ENCODE measurements around the gene COX7B.
"Not testable (repeated sequence)": the region's sequence is repeated elsewhere in the genome, so short reads cannot be mapped to it uniquely, and the experiment has no call there.

COX7B gene

GRCh38 chrX:77917294-77917933 lies 18.1 kb downstream of the COX7B start:
- Histone ChIP-seq H3K9ac (ENCODE audit: low read depth in 1 of 2, low read length in 2 of 2) (no peak overlapping the region), H3K9me3 (ENCODE audit: control insufficient read depth in 2 of 2, low read length in 2 of 2) (no peaks in the 10 kb centered on the region), H3K27ac (ENCODE audit: low read depth in 2 of 2, low read length in 2 of 2) (no peak overlapping the region), H3K4me3 (ENCODE audit: low read length in 2 of 2) (no peak overlapping the region), H3K4me1 (ENCODE audit: control insufficient read depth in 2 of 2, insufficient read depth in 2 of 2, low read length in 2 of 2) (peaks cover 0 to 4% of the 10 kb centered on the region in 2 donors), H3K36me3 (ENCODE audit: control insufficient read depth in 2 of 2, insufficient read depth in 2 of 2, low read length in 2 of 2) (no peaks in the 10 kb centered on the region), H3K27me3 (ENCODE audit: control insufficient read depth in 2 of 2, insufficient read depth in 2 of 2, low read length in 2 of 2) (no peaks in the 10 kb centered on the region)

GRCh38 chrX:77918568-77918967 lies 19.3 kb downstream of the COX7B start:
- Histone ChIP-seq H3K27ac (ENCODE audit: low read depth in 2 of 2, low read length in 2 of 2) (no peak overlapping the region), H3K27me3 (ENCODE audit: control insufficient read depth in 2 of 2, insufficient read depth in 2 of 2, low read length in 2 of 2) (no peaks in the 10 kb centered on the region), H3K9ac (ENCODE audit: low read depth in 1 of 2, low read length in 2 of 2) (no peak overlapping the region), H3K9me3 (ENCODE audit: control insufficient read depth in 2 of 2, low read length in 2 of 2) (no peaks in the 10 kb centered on the region), H3K4me3 (ENCODE audit: low read length in 2 of 2) (no peak overlapping the region), H3K36me3 (ENCODE audit: control insufficient read depth in 2 of 2, insufficient read depth in 2 of 2, low read length in 2 of 2) (no peaks in the 10 kb centered on the region), H3K4me1 (ENCODE audit: control insufficient read depth in 2 of 2, insufficient read depth in 2 of 2, low read length in 2 of 2) (peaks cover 0 to 4% of the 10 kb centered on the region in 2 donors)

GRCh38 chrX:77919370-77919769 lies 20.1 kb downstream of the COX7B start:
- H3K36me3 ChIP-seq (ENCODE audit: control insufficient read depth in 2 of 2, insufficient read depth in 2 of 2, low read length in 2 of 2); H3K4me3 ChIP-seq (ENCODE audit: low read length in 2 of 2); H3K9me3 ChIP-seq (ENCODE audit: control insufficient read depth in 2 of 2, low read length in 2 of 2); H3K27ac ChIP-seq (ENCODE audit: low read depth in 2 of 2, low read length in 2 of 2); H3K4me1 ChIP-seq (ENCODE audit: control insufficient read depth in 2 of 2, insufficient read depth in 2 of 2, low read length in 2 of 2); H3K9ac ChIP-seq (ENCODE audit: low read depth in 1 of 2, low read length in 2 of 2); H3K27me3 ChIP-seq (ENCODE audit: control insufficient read depth in 2 of 2, insufficient read depth in 2 of 2, low read length in 2 of 2): not testable (repeated sequence)

GRCh38 chrX:77922787-77923186 lies 23.5 kb downstream of the COX7B start:
- H3K27ac ChIP-seq (ENCODE audit: low read depth in 2 of 2, low read length in 2 of 2): no peak overlapping the region

GRCh38 chrX:77924320-77924859 lies 25.1 kb downstream of the COX7B start:
- H3K9ac ChIP-seq (ENCODE audit: low read depth in 1 of 2, low read length in 2 of 2): no peak overlapping the region
- no peak overlapping the region for H3K27ac ChIP-seq (ENCODE audit: low read depth in 2 of 2, low read length in 2 of 2)
- no peak overlapping the region for H3K4me3 ChIP-seq (ENCODE audit: low read length in 2 of 2)
- H3K4me1 ChIP-seq (ENCODE audit: control insufficient read depth in 2 of 2, insufficient read depth in 2 of 2, low read length in 2 of 2): peaks cover 0 to 2% of the 10 kb centered on the region in 2 donors
- H3K27me3 ChIP-seq (ENCODE audit: control insufficient read depth in 2 of 2, insufficient read depth in 2 of 2, low read length in 2 of 2): no peaks in the 10 kb centered on the region
- H3K36me3 ChIP-seq (ENCODE audit: control insufficient read depth in 2 of 2, insufficient read depth in 2 of 2, low read length in 2 of 2): no peaks in the 10 kb centered on the region
- H3K9me3 ChIP-seq (ENCODE audit: control insufficient read depth in 2 of 2, low read length in 2 of 2): no peaks in the 10 kb centered on the region

More at GRCh38 chrX:77922787-77923186, 23.5 kb downstream of the COX7B start:
- peaks cover 2 to 4% of the 10 kb centered on the region in 2 donors for H3K4me1 ChIP-seq (ENCODE audit: control insufficient read depth in 2 of 2, insufficient read depth in 2 of 2, low read length in 2 of 2)
- no peak overlapping the region for H3K9ac ChIP-seq (ENCODE audit: low read depth in 1 of 2, low read length in 2 of 2)
- H3K27me3 ChIP-seq (ENCODE audit: control insufficient read depth in 2 of 2, insufficient read depth in 2 of 2, low read length in 2 of 2): no peaks in the 10 kb centered on the region
- H3K9me3 ChIP-seq (ENCODE audit: control insufficient read depth in 2 of 2, low read length in 2 of 2): no peaks in the 10 kb centered on the region
- no peaks in the 10 kb centered on the region for H3K36me3 ChIP-seq (ENCODE audit: control insufficient read depth in 2 of 2, insufficient read depth in 2 of 2, low read length in 2 of 2)
- no peak overlapping the region for H3K4me3 ChIP-seq (ENCODE audit: low read length in 2 of 2)

GRCh38 chrX:77925764-77926163 lies 26.5 kb downstream of the COX7B start:
- no peaks in the 10 kb centered on the region for H3K27me3 ChIP-seq (ENCODE audit: control insufficient read depth in 2 of 2, insufficient read depth in 2 of 2, low read length in 2 of 2)
- H3K36me3 ChIP-seq (ENCODE audit: control insufficient read depth in 2 of 2, insufficient read depth in 2 of 2, low read length in 2 of 2): no peaks in the 10 kb centered on the region
- H3K4me3 ChIP-seq (ENCODE audit: low read length in 2 of 2): no peak overlapping the region
- H3K27ac ChIP-seq (ENCODE audit: low read depth in 2 of 2, low read length in 2 of 2): no peak overlapping the region
- H3K9ac ChIP-seq (ENCODE audit: low read depth in 1 of 2, low read length in 2 of 2): no peak overlapping the region
- peaks cover 0 to 2% of the 10 kb centered on the region in 2 donors for H3K4me1 ChIP-seq (ENCODE audit: control insufficient read depth in 2 of 2, insufficient read depth in 2 of 2, low read length in 2 of 2)
- no peaks in the 10 kb centered on the region for H3K9me3 ChIP-seq (ENCODE audit: control insufficient read depth in 2 of 2, low read length in 2 of 2)

GRCh38 chrX:77930581-77930980 lies 31.3 kb downstream of the COX7B start:
- Histone ChIP-seq H3K9ac (ENCODE audit: low read depth in 1 of 2, low read length in 2 of 2) (no peak overlapping the region), H3K4me3 (ENCODE audit: low read length in 2 of 2) (no peak overlapping the region), H3K27ac (ENCODE audit: low read depth in 2 of 2, low read length in 2 of 2) (no peak overlapping the region), H3K9me3 (ENCODE audit: control insufficient read depth in 2 of 2, low read length in 2 of 2) (no peaks in the 10 kb centered on the region), H3K27me3 (ENCODE audit: control insufficient read depth in 2 of 2, insufficient read depth in 2 of 2, low read length in 2 of 2) (no peaks in the 10 kb centered on the region), H3K4me1 (ENCODE audit: control insufficient read depth in 2 of 2, insufficient read depth in 2 of 2, low read length in 2 of 2) (no peaks in the 10 kb centered on the region), H3K36me3 (ENCODE audit: control insufficient read depth in 2 of 2, insufficient read depth in 2 of 2, low read length in 2 of 2) (no peaks in the 10 kb centered on the region)

GRCh38 chrX:77935886-77936285 lies 36.6 kb downstream of the COX7B start:
- no peaks in the 10 kb centered on the region for H3K27me3 ChIP-seq (ENCODE audit: control insufficient read depth in 2 of 2, insufficient read depth in 2 of 2, low read length in 2 of 2)
- H3K4me3 ChIP-seq (ENCODE audit: low read length in 2 of 2): no peak overlapping the region

GRCh38 chrX:77936299-77936698 lies 37.0 kb downstream of the COX7B start:
- Histone ChIP-seq H3K9ac (ENCODE audit: low read depth in 1 of 2, low read length in 2 of 2) (no peak overlapping the region), H3K9me3 (ENCODE audit: control insufficient read depth in 2 of 2, low read length in 2 of 2) (no peaks in the 10 kb centered on the region), H3K36me3 (ENCODE audit: control insufficient read depth in 2 of 2, insufficient read depth in 2 of 2, low read length in 2 of 2) (no peaks in the 10 kb centered on the region), H3K4me1 (ENCODE audit: control insufficient read depth in 2 of 2, insufficient read depth in 2 of 2, low read length in 2 of 2) (no peaks in the 10 kb centered on the region), H3K27me3 (ENCODE audit: control insufficient read depth in 2 of 2, insufficient read depth in 2 of 2, low read length in 2 of 2) (no peaks in the 10 kb centered on the region), H3K4me3 (ENCODE audit: low read length in 2 of 2) (no peak overlapping the region), H3K27ac (ENCODE audit: low read depth in 2 of 2, low read length in 2 of 2) (no peak overlapping the region)

More at GRCh38 chrX:77935886-77936285, 36.6 kb downstream of the COX7B start:
- Histone ChIP-seq H3K27ac (ENCODE audit: low read depth in 2 of 2, low read length in 2 of 2) (no peak overlapping the region), H3K9me3 (ENCODE audit: control insufficient read depth in 2 of 2, low read length in 2 of 2) (no peaks in the 10 kb centered on the region), H3K4me1 (ENCODE audit: control insufficient read depth in 2 of 2, insufficient read depth in 2 of 2, low read length in 2 of 2) (no peaks in the 10 kb centered on the region), H3K9ac (ENCODE audit: low read depth in 1 of 2, low read length in 2 of 2) (no peak overlapping the region), H3K36me3 (ENCODE audit: control insufficient read depth in 2 of 2, insufficient read depth in 2 of 2, low read length in 2 of 2) (no peaks in the 10 kb centered on the region)

GRCh38 chrX:77937291-77937690 lies 38.0 kb downstream of the COX7B start:
- Histone ChIP-seq H3K9ac (ENCODE audit: low read depth in 1 of 2, low read length in 2 of 2) (no peak overlapping the region), H3K27ac (ENCODE audit: low read depth in 2 of 2, low read length in 2 of 2) (no peak overlapping the region), H3K27me3 (ENCODE audit: control insufficient read depth in 2 of 2, insufficient read depth in 2 of 2, low read length in 2 of 2) (no peaks in the 10 kb centered on the region), H3K4me3 (ENCODE audit: low read length in 2 of 2) (no peak overlapping the region), H3K4me1 (ENCODE audit: control insufficient read depth in 2 of 2, insufficient read depth in 2 of 2, low read length in 2 of 2) (no peaks in the 10 kb centered on the region), H3K36me3 (ENCODE audit: control insufficient read depth in 2 of 2, insufficient read depth in 2 of 2, low read length in 2 of 2) (no peaks in the 10 kb centered on the region), H3K9me3 (ENCODE audit: control insufficient read depth in 2 of 2, low read length in 2 of 2) (no peaks in the 10 kb centered on the region)
